Vagina (tissue), 2 donors: Measurements from ENCODE around the gene COG3.

Source experiments
- CTCF ChIP-seq, 3 experiments: fragments of 450-650 bp in 2 of 3; fragments of 200-600 bp in 1 of 3; sonication (generic) in 1 of 3; IDR thresholded peaks; one replicate each; pipeline ENCODE4 v1.5.1; 2017 to 2019; ENCODE audit warnings: antibody characterized with exemption in 3 of 3, mild to moderate bottlenecking in 2 of 3, moderate library complexity in 2 of 3
- POLR2AphosphoS5 ChIP-seq, 2 donors: sonication (generic); formaldehyde crosslinking; IDR thresholded peaks; one replicate each; pipeline ENCODE4 v1.9.0; 2017; ENCODE audit warnings: antibody characterized with exemption in 2 of 2, mild to moderate bottlenecking in 2 of 2, low read depth in 1 of 2; ENCODE audit not compliant: insufficient read depth in 1 of 2

- TF ChIP-seq CTCF (IDR thresholded peaks at IDR 0.05) (no peak), POLR2AphosphoS5 (IDR thresholded peaks at IDR 0.05; ENCODE audit: insufficient read depth in 1 of 2, low read depth in 1 of 2) (no peak)
Measured at GRCh38 chr13:45542878-45543277, 78.1 kb downstream of the COG3 start.
